Lung (tissue), 12 donors: Measurements from ENCODE around the gene ERGIC3. TPM values are rescaled to one million over a fixed set of nuclear protein-coding genes. Genes with fewer than 3 reads are reported as not detected.

ENCODE experiments used
- ATAC-seq: fragments of 200-7000 bp; cut with Tn5 transposase; one replicate; pipeline ENCODE4 v1.9.1; 2020; ENCODE audit warnings: moderate number of reproducible peaks; ENCODE audit not compliant: insufficient read depth, low FRiP score
- DNase-seq, 3 donors: peaks; one replicate each; pipeline ENCODE4 v3.0.0-alpha.2; 2013 to 2017
- H3K27ac ChIP-seq, 2 donors: one replicate each; pipeline ENCODE4 v1.5.1; 2013; ENCODE audit warnings: mild to moderate bottlenecking in 2 of 2, moderate library complexity in 2 of 2, control low read depth in 1 of 2, inconsistent platforms in 1 of 2, low read depth in 1 of 2, low read length in 1 of 2
- H3K27me3 ChIP-seq, 3 donors: one replicate each; pipeline ENCODE4 v1.5.1; 2013; ENCODE audit warnings: low read length in 2 of 3; ENCODE audit not compliant: control insufficient read depth in 3 of 3, insufficient read depth in 3 of 3
- H3K36me3 ChIP-seq, 4 donors: one replicate each; pipeline ENCODE4 v1.5.1; 2013; ENCODE audit warnings: low read length in 4 of 4, mild to moderate bottlenecking in 1 of 4, moderate library complexity in 1 of 4; ENCODE audit not compliant: control insufficient read depth in 4 of 4, insufficient read depth in 4 of 4
- H3K4me1 ChIP-seq, 5 donors: one replicate each; pipeline ENCODE4 v1.5.1; 2013; ENCODE audit warnings: low read length in 5 of 5, mild to moderate bottlenecking in 2 of 5, moderate library complexity in 1 of 5; ENCODE audit not compliant: control insufficient read depth in 5 of 5, insufficient read depth in 5 of 5
- H3K4me3 ChIP-seq: one replicate; pipeline ENCODE4 v1.5.1; 2013; ENCODE audit warnings: mild to moderate bottlenecking, control low read depth, moderate library complexity
- H3K9ac ChIP-seq, 2 donors: one replicate each; pipeline ENCODE4 v1.5.1; 2013; ENCODE audit warnings: low read length in 2 of 2, control low read depth in 1 of 2; ENCODE audit not compliant: insufficient read depth in 1 of 2
- H3K9me3 ChIP-seq, 4 donors: one replicate each; pipeline ENCODE4 v1.5.1; 2013; ENCODE audit warnings: low read length in 3 of 4, mild to moderate bottlenecking in 1 of 4, moderate library complexity in 1 of 4; ENCODE audit not compliant: control insufficient read depth in 4 of 4, insufficient read depth in 3 of 4
- CTCF ChIP-seq: IDR thresholded peaks from 2 replicates; pipeline ENCODE4 v1.5.1; 2012; ENCODE audit warnings: mild to moderate bottlenecking; ENCODE audit errors: control extremely low read depth, extremely low read depth
- WGBS, 2 donors: extraction: QIAGEN DNeasy Blood & Tissue Kit; methylation state at CpG; one replicate each; pipeline ENCODE4 v1.1.7; 2013; 5-methylcytosine and 5-hydroxymethylcytosine counted together
- polyA plus RNA-seq, 2 donors: library from polyadenylated mRNA; stranded (reverse); fragments of 200-250 nt; gene quantifications; one replicate each; pipeline ENCODE4 v1.2.1, GENCODE V29; 2013
- total RNA-seq, 2 donors: library from RNA; depleted of rRNA in 1 of 2; stranded (reverse); fragments of >200 nt in 1 of 2; gene quantifications; one replicate each; pipeline ENCODE4 v1.2.1, GENCODE V29; 2014 to 2021
- donor health status: control.
- donor health status: control.
- donor health status: Bipolar disorder and iron deficiency.
- donor health status: healthy.
- donor health status: DM: yes; HTN: yes; CAD: no.

The ERGIC3 gene
- total and polyA plus RNA-seq, 4 donors, result 173 to 241 (median 212) TPM

- Histone ChIP-seq H3K27ac (no peak overlapping the region), H3K9me3 (no peaks in the 10 kb centered on the region), H3K4me1 (peaks cover 0 to 8% (median 0%) of the 10 kb centered on the region in 5 donors), H3K27me3 (no peaks in the 10 kb centered on the region), H3K4me3 (no peak overlapping the region), H3K9ac (no peak overlapping the region), H3K36me3 (peaks cover 0 to 39% (median 16%) of the 10 kb centered on the region in 4 donors)
- WGBS, 2 donors, result 92 to 93% methylated on average over 24 of the region's 24 CpGs
- TF ChIP-seq CTCF, result no peak
- DNase-seq, result no peak
- no peak for ATAC-seq
Observed at GRCh38 chr20:35559042-35559693, 17.3 kb downstream of the ERGIC3 start.

GRCh38 chr20:35560105-35560511 lies 18.2 kb downstream of the ERGIC3 start:
- 73 to 81% methylated on average over 18 of the region's 18 CpGs for WGBS, 2 donors
- Histone ChIP-seq H3K36me3 (peaks cover 0 to 32% (median 7%) of the 10 kb centered on the region in 4 donors), H3K4me3 (no peak overlapping the region), H3K27me3 (no peaks in the 10 kb centered on the region), H3K9me3 (no peaks in the 10 kb centered on the region), H3K27ac (no peak overlapping the region), H3K4me1 (peaks cover 0 to 8% (median 0%) of the 10 kb centered on the region in 5 donors), H3K9ac (no peak overlapping the region)
- TF ChIP-seq CTCF, result no peak
- DNase-seq, result peak; percentile 19 to 53 (median 36)
- no peak for ATAC-seq

GRCh38 chr20:35560541-35560940 lies 18.7 kb downstream of the ERGIC3 start:
- Histone ChIP-seq H3K4me3 (no peak overlapping the region), H3K27me3 (no peaks in the 10 kb centered on the region), H3K9me3 (no peaks in the 10 kb centered on the region), H3K4me1 (peaks cover 0 to 8% (median 0%) of the 10 kb centered on the region in 5 donors), H3K27ac (no peak overlapping the region), H3K9ac (no peak overlapping the region), H3K36me3 (peaks cover 0 to 28% (median 4%) of the 10 kb centered on the region in 4 donors)
- no peak for TF ChIP-seq CTCF
- ATAC-seq (no peak), DNase-seq (no peak)
- 71% methylated on average over 10 of the region's 10 CpGs for WGBS, 2 donors
